Keratinocyte (primary cell): Measurements from ENCODE around the gene RASGEF1B.

ENCODE experiments used
- EZH2 ChIP-seq: IDR thresholded peaks from one replicate; pipeline ENCODE4 v1.6.1; 2012; ENCODE audit warnings: inconsistent platforms, mild to moderate bottlenecking, low read length, moderate library complexity
- TF ChIP-seq, protein P1 (sequence below), 3 experiments: IDR thresholded peaks in 1 of 3; conservative IDR thresholded peaks in 1 of 3; optimal IDR thresholded peaks in 1 of 3; 2 replicates in 2 of 3; 3 replicates in 1 of 3; pipeline versions ENCODE3 to v1.5.1; 2011; ENCODE audit warnings: low read length in 3 of 3, mild to moderate bottlenecking in 3 of 3, moderate library complexity in 2 of 3, control low read depth in 1 of 3, inconsistent platforms in 1 of 3; ENCODE audit not compliant: insufficient read depth in 2 of 3; ENCODE audit errors: extremely low read depth in 1 of 3

DNA sequence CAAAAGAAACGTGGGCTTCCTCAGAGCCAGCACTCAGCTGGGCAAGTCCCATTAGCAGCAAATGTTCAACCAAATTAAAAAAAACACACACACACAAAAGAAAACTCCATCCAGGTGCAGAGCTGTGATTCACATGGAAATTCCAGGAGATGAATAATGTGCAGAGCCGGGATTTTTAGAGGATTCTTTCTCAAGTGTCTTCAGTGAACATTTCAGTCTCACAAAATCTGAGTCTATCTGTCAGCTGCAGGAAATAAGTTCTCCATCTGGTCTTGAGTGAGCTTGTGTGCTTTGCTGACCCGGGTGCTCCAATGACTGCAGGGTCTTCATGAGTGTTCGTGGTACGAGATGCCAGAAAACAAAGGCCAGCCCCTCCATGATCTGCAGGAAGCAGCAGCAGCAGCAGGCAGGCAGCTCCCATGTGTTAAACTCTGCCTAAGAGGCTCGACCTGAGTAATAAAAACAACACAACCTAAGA lies 44.3 kb downstream of the RASGEF1B start:
- TF ChIP-seq, protein P1, sequence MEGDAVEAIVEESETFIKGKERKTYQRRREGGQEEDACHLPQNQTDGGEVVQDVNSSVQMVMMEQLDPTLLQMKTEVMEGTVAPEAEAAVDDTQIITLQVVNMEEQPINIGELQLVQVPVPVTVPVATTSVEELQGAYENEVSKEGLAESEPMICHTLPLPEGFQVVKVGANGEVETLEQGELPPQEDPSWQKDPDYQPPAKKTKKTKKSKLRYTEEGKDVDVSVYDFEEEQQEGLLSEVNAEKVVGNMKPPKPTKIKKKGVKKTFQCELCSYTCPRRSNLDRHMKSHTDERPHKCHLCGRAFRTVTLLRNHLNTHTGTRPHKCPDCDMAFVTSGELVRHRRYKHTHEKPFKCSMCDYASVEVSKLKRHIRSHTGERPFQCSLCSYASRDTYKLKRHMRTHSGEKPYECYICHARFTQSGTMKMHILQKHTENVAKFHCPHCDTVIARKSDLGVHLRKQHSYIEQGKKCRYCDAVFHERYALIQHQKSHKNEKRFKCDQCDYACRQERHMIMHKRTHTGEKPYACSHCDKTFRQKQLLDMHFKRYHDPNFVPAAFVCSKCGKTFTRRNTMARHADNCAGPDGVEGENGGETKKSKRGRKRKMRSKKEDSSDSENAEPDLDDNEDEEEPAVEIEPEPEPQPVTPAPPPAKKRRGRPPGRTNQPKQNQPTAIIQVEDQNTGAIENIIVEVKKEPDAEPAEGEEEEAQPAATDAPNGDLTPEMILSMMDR (optimal IDR thresholded peaks at IDR 0.05 in 1 of 3, IDR thresholded peaks at IDR 0.05 in 1 of 3, conservative IDR thresholded peaks at IDR 0.05 in 1 of 3; ENCODE audit: extremely low read depth in 1 of 3, insufficient read depth in 2 of 3, low read length in 3 of 3), result no peak
- TF ChIP-seq EZH2, result no peak
